Activated CD8-positive, alpha-beta memory T cell treated with anti-CD3 and anti-CD28 coated beads, Interleukin-2, amount 10 ng/mL, durations not matched to agents 7 days and 5 days (primary cell): Measurements from ENCODE around the gene PMVK. TPM values are rescaled to one million over a fixed set of nuclear protein-coding genes. Genes with fewer than 3 reads are reported as not detected.

ENCODE experiments used
- ATAC-seq: fragments of 150-1000 bp; cut with Tn5 transposase; one replicate; pipeline ENCODE4 v1.10.0; 2021; ENCODE audit warnings: moderate library complexity
- CTCF ChIA-PET: fragments of 350-600 bp; sonication (Branson Sonifier 250); formaldehyde crosslinking; loops from one replicate; lab custom pipeline; 2021; ENCODE audit warnings: antibody characterized with exemption; lab: Charles Lee
- DNase-seq: peaks from one replicate; pipeline ENCODE4 v3.0.0-alpha.2; 2020
- H3K27ac Mint-ChIP-seq: one replicate; pipeline ENCODE4 v1.8.0; 2021; ENCODE audit warnings: mild to moderate bottlenecking, mixed read lengths
- H3K27me3 Mint-ChIP-seq: one replicate; pipeline ENCODE4 v1.8.0; 2021; ENCODE audit warnings: mixed read lengths
- H3K36me3 Mint-ChIP-seq: one replicate; pipeline ENCODE4 v1.8.0; 2021; ENCODE audit warnings: mild to moderate bottlenecking, mixed read lengths
- H3K4me1 Mint-ChIP-seq: one replicate; pipeline ENCODE4 v1.8.0; 2021; ENCODE audit warnings: mixed read lengths
- H3K4me3 Mint-ChIP-seq: one replicate; pipeline ENCODE4 v1.8.0; 2021; ENCODE audit warnings: mild to moderate bottlenecking, moderate library complexity, mixed read lengths
- H3K9me3 Mint-ChIP-seq: one replicate; pipeline ENCODE4 v1.8.0; 2022; ENCODE audit warnings: low read depth, mixed read lengths
- total RNA-seq, 2 experiments: library from RNA; stranded (reverse); gene quantifications; one replicate each; pipeline ENCODE4 v1.2.3, GENCODE V29; 2021

PMVK gene
- total RNA-seq, 2 experiments from 2014 or later: 43.6 to 46.8 TPM

DNA sequence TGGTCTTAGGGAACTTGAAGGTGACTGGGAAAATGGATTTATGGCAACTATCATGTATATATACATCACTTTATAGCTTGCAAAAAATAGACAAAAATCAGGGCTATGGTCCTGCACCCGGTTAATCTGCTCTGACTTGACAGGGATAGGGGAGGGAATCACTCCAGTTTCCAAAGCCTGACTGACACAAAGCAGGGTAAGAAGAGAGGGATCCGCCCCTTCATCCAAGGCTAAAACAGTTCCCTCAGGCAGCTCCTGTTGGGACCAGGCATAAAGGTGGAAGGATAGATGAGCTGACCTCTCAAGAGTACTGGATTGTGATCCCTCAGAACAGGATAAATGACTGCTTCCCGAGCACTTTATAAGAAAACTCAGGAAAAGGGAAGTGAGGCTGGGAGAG, 18.0 kb upstream of the PMVK start:
- Mint-ChIP-seq H3K4me3 (peak overlapping the region; percentile 95), H3K27me3 (no peaks in the 10 kb centered on the region), H3K27ac (peak overlapping the region; percentile 98), H3K9me3 (no peaks in the 10 kb centered on the region), H3K4me1 (peaks cover 73% of the 10 kb centered on the region), H3K36me3 (peaks cover 17% of the 10 kb centered on the region)
- CTCF ChIA-PET: interaction anchor here (1.0 to 5.6 kb wide), 11 partner anchors 9 to 130 kb away, joined by 3 to 46 read pairs (median 7); partner anchors contain the start of genes ADAM15, CKS1B, FLAD1 and LENEP
- ATAC-seq (no peak), DNase-seq (no peak)

GRCh38 chr1:154953611-154954038, 17.1 kb upstream of the PMVK start:
- peak overlapping the region; percentile 95 for H3K4me3 Mint-ChIP-seq
- no peak for DNase-seq

DNA sequence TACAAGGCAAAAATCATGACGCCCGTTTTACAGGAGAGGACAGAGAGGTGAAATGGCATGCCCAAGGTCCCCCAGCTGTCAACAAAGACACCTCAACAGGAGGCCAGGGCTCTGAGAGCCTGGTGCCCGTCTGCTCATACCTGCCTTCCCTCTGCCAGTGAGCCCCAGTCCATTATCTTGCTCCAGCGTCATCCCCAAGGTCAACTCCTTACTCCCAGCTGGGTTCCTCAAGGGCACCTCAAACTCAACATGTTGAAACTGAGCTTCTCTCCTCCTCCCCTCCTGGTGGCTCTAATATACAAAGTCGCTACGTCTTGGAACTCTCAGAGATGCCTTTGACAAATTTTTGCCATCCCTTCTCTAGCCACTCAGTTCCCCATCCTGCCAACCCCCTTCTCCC, 16.1 kb upstream of the PMVK start:
- peaks cover 73% of the 10 kb centered on the region for H3K4me1 Mint-ChIP-seq
- peak overlapping the region; percentile 81 for H3K27ac Mint-ChIP-seq
- peaks cover 14% of the 10 kb centered on the region for H3K36me3 Mint-ChIP-seq
- ATAC-seq (no peak), DNase-seq (no peak)
- peak overlapping the region; percentile 67 for H3K4me3 Mint-ChIP-seq
- no peaks in the 10 kb centered on the region for H3K27me3 Mint-ChIP-seq
- CTCF ChIA-PET: interaction anchor here (0.7 to 5.6 kb wide), 11 partner anchors 9 to 393 kb away, joined by 3 to 46 read pairs (median 4); partner anchors contain the start of genes ADAM15, FLAD1, PMVK and PYGO2
- no peaks in the 10 kb centered on the region for H3K9me3 Mint-ChIP-seq

More at GRCh38 chr1:154953611-154954038, 17.1 kb upstream of the PMVK start:
- H3K36me3 Mint-ChIP-seq: peaks cover 17% of the 10 kb centered on the region
- no peaks in the 10 kb centered on the region for H3K9me3 Mint-ChIP-seq
- ATAC-seq: no peak
- peaks cover 75% of the 10 kb centered on the region for H3K4me1 Mint-ChIP-seq
- no peaks in the 10 kb centered on the region for H3K27me3 Mint-ChIP-seq
- CTCF ChIA-PET: interaction anchor here (1.2 to 5.6 kb wide), 5 partner anchors 10 to 65 kb away, joined by 3 to 46 read pairs (median 11); partner anchors contain the start of genes FLAD1 and PMVK
- peak overlapping the region; percentile 98 for H3K27ac Mint-ChIP-seq

- Mint-ChIP-seq H3K9me3 (no peaks in the 10 kb centered on the region), H3K4me3 (peak overlapping the region; percentile 67), H3K36me3 (peaks cover 14% of the 10 kb centered on the region), H3K27me3 (no peaks in the 10 kb centered on the region), H3K4me1 (peaks cover 70% of the 10 kb centered on the region), H3K27ac (peak overlapping the region; percentile 81)
- CTCF ChIA-PET: interaction anchor here (0.7 to 5.6 kb wide), 11 partner anchors 9 to 392 kb away, joined by 3 to 46 read pairs (median 4); partner anchors contain the start of genes ADAM15, FLAD1, PMVK and PYGO2
- peak; percentile 73 for DNase-seq
- ATAC-seq: peak; percentile 12
Measured at GRCh38 chr1:154951901-154952657, 15.6 kb upstream of the PMVK start.

DNA sequence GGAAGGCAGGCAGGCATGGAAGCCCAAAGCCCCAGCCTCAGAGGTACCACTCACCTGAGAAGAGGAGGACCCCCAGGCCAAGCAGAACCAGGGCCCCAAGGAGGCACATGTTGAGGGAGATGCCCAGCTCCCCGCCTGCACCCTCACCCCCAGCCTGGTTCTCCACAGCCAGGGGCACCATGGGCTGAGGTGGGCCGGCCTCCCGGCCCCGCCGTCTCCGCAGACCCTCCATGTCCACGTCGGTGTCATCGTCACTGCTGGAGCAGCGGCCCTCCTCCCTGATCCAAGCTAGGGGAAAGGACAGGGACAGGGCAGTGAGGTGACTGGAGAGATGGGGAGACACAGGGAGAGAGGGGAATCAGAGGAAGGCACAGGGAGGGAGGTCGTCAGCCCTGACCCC, 11.6 kb upstream of the PMVK start:
- CTCF ChIA-PET: interaction anchor here (0.8 to 1.0 kb wide), 3 partner anchors 13 to 70 kb away, joined by 3 to 4 read pairs (median 4); partner anchors contain the start of gene PYGO2
- H3K36me3 Mint-ChIP-seq: peaks cover 14% of the 10 kb centered on the region

DNA sequence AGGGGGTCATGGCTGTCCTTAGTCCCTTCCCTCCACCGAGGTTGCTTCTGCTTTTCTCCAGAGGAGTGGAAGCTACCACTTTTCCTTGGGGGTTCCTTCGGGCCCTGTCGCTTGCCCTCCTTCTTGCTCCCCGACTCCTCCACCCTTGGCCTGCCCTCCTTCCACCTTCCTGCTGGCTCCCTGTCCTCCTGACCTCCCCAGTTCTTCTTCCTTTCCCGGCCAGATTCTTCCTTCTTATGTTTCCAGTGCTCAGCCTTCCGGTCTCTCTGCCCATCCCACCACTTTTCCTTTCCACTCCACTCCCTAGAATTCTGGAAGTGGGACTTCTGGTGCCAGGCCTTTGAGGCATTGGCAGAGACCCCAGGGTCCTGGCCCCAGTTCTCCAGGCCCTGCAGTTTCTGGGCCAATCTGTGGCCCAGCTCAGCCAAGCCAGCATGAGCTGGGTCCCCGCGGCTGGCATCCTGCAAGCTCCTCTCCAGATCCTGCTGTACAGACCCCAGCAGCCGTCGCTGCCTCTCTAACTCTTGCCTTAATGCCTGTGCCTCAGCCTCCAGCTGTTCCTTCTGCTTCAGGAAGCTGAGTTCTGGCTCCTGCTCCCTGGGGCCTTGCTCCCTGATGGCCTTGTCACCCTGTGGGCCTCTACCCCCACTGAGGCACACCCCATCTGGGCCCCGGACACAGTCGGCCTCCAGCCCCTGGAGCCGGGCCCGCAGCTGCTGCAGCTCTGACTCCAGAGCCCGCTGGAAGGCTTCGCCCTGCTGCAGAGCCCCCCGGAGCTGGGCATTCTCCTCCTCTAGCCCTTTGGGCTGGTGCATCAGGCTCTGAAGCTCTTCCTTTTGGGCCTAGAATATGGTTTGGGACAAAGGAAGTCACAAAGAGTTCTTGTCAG, 9.7 kb upstream of the PMVK start:
- H3K4me3 Mint-ChIP-seq: no peak overlapping the region
- H3K27ac Mint-ChIP-seq: peak overlapping the region; percentile 1
- ATAC-seq: no peak
- no peaks in the 10 kb centered on the region for H3K27me3 Mint-ChIP-seq
- H3K4me1 Mint-ChIP-seq: peaks cover 44% of the 10 kb centered on the region
- DNase-seq: no peak
- H3K9me3 Mint-ChIP-seq: no peaks in the 10 kb centered on the region
- CTCF ChIA-PET: interaction anchor here (0.9 to 1.3 kb wide), 4 partner anchors 9 to 387 kb away, joined by 3 to 4 read pairs (median 3); partner anchors contain the start of gene PMVK
- peaks cover 9% of the 10 kb centered on the region for H3K36me3 Mint-ChIP-seq

More for the DNA sequence above, 11.6 kb upstream of the PMVK start:
- Mint-ChIP-seq H3K4me3 (no peak overlapping the region), H3K4me1 (peaks cover 42% of the 10 kb centered on the region), H3K9me3 (no peaks in the 10 kb centered on the region), H3K27me3 (no peaks in the 10 kb centered on the region), H3K27ac (no peak overlapping the region)
- ATAC-seq (no peak), DNase-seq (no peak)

DNA sequence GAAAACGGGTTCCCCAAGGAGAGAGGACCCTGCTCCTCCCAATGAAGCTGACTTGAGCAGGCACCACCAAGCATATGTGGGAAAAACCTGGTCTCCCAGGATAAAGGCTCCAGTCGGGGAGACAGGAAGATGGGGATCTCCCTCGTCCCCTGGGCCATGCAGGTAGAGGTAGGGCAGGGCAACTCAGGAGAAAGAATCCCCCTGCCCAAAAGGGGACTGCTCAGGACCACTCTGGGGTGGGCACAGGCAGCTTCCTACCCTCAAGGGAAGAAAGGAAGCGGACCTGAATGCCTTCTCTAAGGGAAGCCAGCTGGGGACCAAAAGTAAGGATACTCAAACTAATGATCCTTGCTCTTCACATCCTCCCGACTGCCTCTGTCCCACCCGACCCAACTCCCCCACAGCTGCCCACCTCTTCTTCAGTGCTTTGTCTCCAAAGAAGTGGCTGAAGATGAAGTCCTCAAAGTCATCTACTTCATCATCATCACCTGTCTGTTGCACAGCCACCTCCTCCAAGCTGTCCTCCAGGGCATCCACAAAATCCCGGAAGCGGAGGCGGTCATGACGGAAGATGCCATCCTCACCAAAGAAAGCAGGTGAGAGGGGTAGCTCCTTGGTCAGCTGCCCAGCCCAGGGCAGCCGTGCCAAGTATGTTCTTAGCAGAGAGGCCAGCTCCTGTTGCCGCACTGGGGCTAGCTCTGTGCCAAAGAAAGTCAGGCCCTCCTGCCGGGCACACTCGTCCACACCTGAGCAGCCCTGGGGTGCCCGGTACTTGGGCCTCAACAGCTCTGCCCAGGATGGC, 8.8 kb upstream of the PMVK start:
- H3K4me3 Mint-ChIP-seq: no peak overlapping the region
- no peaks in the 10 kb centered on the region for H3K9me3 Mint-ChIP-seq
- no peak for ATAC-seq
- peaks cover 44% of the 10 kb centered on the region for H3K4me1 Mint-ChIP-seq
- H3K27ac Mint-ChIP-seq: no peak overlapping the region
- H3K27me3 Mint-ChIP-seq: no peaks in the 10 kb centered on the region
- CTCF ChIA-PET: interaction anchor here (0.8 to 2.4 kb wide), 7 partner anchors 9 to 386 kb away, joined by 3 to 14 read pairs (median 3); partner anchors contain the start of gene PMVK
- DNase-seq: no peak
- peaks cover 4% of the 10 kb centered on the region for H3K36me3 Mint-ChIP-seq

- Mint-ChIP-seq H3K27ac (peak overlapping the region; percentile 97), H3K4me1 (peaks cover 48% of the 10 kb centered on the region), H3K9me3 (no peaks in the 10 kb centered on the region), H3K36me3 (peaks cover 4% of the 10 kb centered on the region), H3K27me3 (no peaks in the 10 kb centered on the region), H3K4me3 (no peak overlapping the region)
- DNase-seq (no peak), ATAC-seq (no peak)
- CTCF ChIA-PET: interaction anchor here (0.7 to 2.4 kb wide), 24 partner anchors 8 to 477 kb away, joined by 3 to 14 read pairs (median 3); partner anchors contain the start of gene PMVK
Measured at GRCh38 chr1:154944401-154945159, 8.1 kb upstream of the PMVK start.

- no peak for ATAC-seq
- peaks cover 54% of the 10 kb centered on the region for H3K4me1 Mint-ChIP-seq
- peak; percentile 59 for DNase-seq
- H3K9me3 Mint-ChIP-seq: no peaks in the 10 kb centered on the region
- no peaks in the 10 kb centered on the region for H3K27me3 Mint-ChIP-seq
- peak overlapping the region; percentile 97 for H3K27ac Mint-ChIP-seq
- no peak overlapping the region for H3K4me3 Mint-ChIP-seq
- peaks cover 2% of the 10 kb centered on the region for H3K36me3 Mint-ChIP-seq
- CTCF ChIA-PET: interaction anchor here (0.7 to 2.4 kb wide), 22 partner anchors 8 to 476 kb away, joined by 3 to 14 read pairs (median 3); partner anchors contain the start of genes PMVK and SHC1
Measured at GRCh38 chr1:154943649-154944400, 7.3 kb upstream of the PMVK start.

- Mint-ChIP-seq H3K9me3 (no peaks in the 10 kb centered on the region), H3K27me3 (no peaks in the 10 kb centered on the region), H3K4me1 (peaks cover 67% of the 10 kb centered on the region), H3K4me3 (no peak overlapping the region), H3K27ac (peak overlapping the region; percentile 97), H3K36me3 (peaks cover 2% of the 10 kb centered on the region)
- DNase-seq (no peak), ATAC-seq (no peak)
- CTCF ChIA-PET: interaction anchor here (1.0 to 1.8 kb wide), 7 partner anchors 7 to 382 kb away, joined by 3 to 9 read pairs (median 3); partner anchors contain the start of gene EFNA4
Measured at GRCh38 chr1:154941333-154942013, 5.0 kb upstream of the PMVK start.
